K562 (cell line): ENCODE results near the gene CEMIP. TPM values are rescaled to one million over a fixed set of nuclear protein-coding genes. Genes with fewer than 3 reads are reported as not detected.

Source experiments
- ATAC-seq: fragments of 200-7000 bp; cut with Tn5 transposase; 3 replicates; pipeline ENCODE4 v1.9.1; 2020; ENCODE audit warnings: moderate library complexity
- BruUV-seq: library from RNA; stranded (reverse); fragments of 400-500 nt; replicated peaks from 2 replicates; lab custom pipeline; 2021; lab: Mats Ljungman, UMichigan
- CTCF ChIA-PET: fragments of 300-600 bp; formaldehyde crosslinking; extraction: SDS; loops from one replicate; lab custom pipeline; 2021; ENCODE audit warnings: low intra/inter-chr PET ratio; lab: Yijun Ruan, JAX
- POLR2A ChIA-PET: fragments of 300-600, 350-650 bp; sonication (Branson Sonifier 250); formaldehyde crosslinking; extraction: SDS; loops from one replicate; lab custom pipeline; 2021; ENCODE audit warnings: antibody characterized with exemption, inconsistent platforms; lab: Yijun Ruan, JAX
- DNase-seq, 4 experiments: peaks; one replicate each; pipeline versions ENCODE4 v3.0.0 to v3.0.0-alpha.2; 2011 to 2018; ENCODE audit warnings: low spot score in 3 of 4, mixed read lengths in 3 of 4; ENCODE audit errors: extremely low read depth in 1 of 4
- FAIRE-seq: peaks from 2 replicates; lab custom pipeline; 2011; peaks lifted over from hg19 to GRCh38; lab: Jason Lieb, UNC
- H2AFZ ChIP-seq: 2 replicates; pipeline ENCODE4 v1.6.0; 2011; ENCODE audit warnings: low read depth, low read length, control low read depth, inconsistent platforms
- H3K27ac ChIP-seq: fragments of 200-600 bp; 3 replicates; pipeline ENCODE4 v1.8.0; 2011; ENCODE audit warnings: low read depth, mild to moderate bottlenecking, control low read depth, inconsistent platforms, low read length, moderate library complexity, mixed read lengths; ENCODE audit errors: extremely low read depth
- H3K27me3 ChIP-seq, 2 experiments: fragments of 300-600 bp in 1 of 2; 2 replicates in 1 of 2; 3 replicates in 1 of 2; pipeline versions ENCODE4 v1.6.0 to v1.8.0; 2011; ENCODE audit warnings: inconsistent platforms in 2 of 2, low read length in 2 of 2, mild to moderate bottlenecking in 1 of 2, mixed read lengths in 1 of 2, moderate library complexity in 1 of 2; ENCODE audit not compliant: control insufficient read depth in 2 of 2, insufficient read depth in 2 of 2
- H3K36me3 ChIP-seq: fragments of 300-600 bp; 3 replicates; pipeline ENCODE4 v1.8.0; 2011; ENCODE audit warnings: mild to moderate bottlenecking, low read length, inconsistent platforms; ENCODE audit not compliant: control insufficient read depth, insufficient read depth
- H3K4me1 ChIP-seq, 2 experiments: fragments of 200-600 bp in 1 of 2; replicated peaks in 1 of 2; 2 replicates in 1 of 2; 3 replicates in 1 of 2; pipeline versions ENCODE4 v1.5.1 to v1.8.0; 2011; ENCODE audit warnings: inconsistent platforms in 2 of 2, low read length in 2 of 2, mild to moderate bottlenecking in 1 of 2, mixed read lengths in 1 of 2, moderate library complexity in 1 of 2; ENCODE audit not compliant: control insufficient read depth in 2 of 2, insufficient read depth in 2 of 2
- H3K4me2 ChIP-seq: 2 replicates; pipeline ENCODE4 v1.6.1; 2011; ENCODE audit warnings: low read length, control low read depth, inconsistent platforms, mixed read lengths; ENCODE audit not compliant: insufficient read depth
- H3K4me3 ChIP-seq: fragments of 200-600 bp; sonication (generic), shearing (Covaris generic); 2 replicates; pipeline ENCODE4 v1.5.1; 2016; ENCODE audit warnings: control low read depth, inconsistent platforms
- H3K79me2 ChIP-seq: fragments of 200-600 bp; 3 replicates; pipeline ENCODE4 v1.8.0; 2011; ENCODE audit warnings: low read length, inconsistent platforms; ENCODE audit not compliant: control insufficient read depth, insufficient read depth
- H3K9ac ChIP-seq, 2 experiments: 2 replicates each; pipeline versions ENCODE4 v1.6.0 to v1.6.1; 2011; ENCODE audit warnings: low read depth in 2 of 2, low read length in 2 of 2, control low read depth in 1 of 2, inconsistent platforms in 1 of 2, mild to moderate bottlenecking in 1 of 2, mixed read lengths in 1 of 2; ENCODE audit not compliant: insufficient read depth in 1 of 2
- H3K9me1 ChIP-seq: one replicate; pipeline ENCODE4 v1.6.0; 2011; ENCODE audit warnings: inconsistent platforms, mild to moderate bottlenecking, low read length, moderate library complexity; ENCODE audit not compliant: control insufficient read depth, insufficient read depth
- H3K9me3 ChIP-seq: replicated peaks from 2 replicates; pipeline ENCODE4 v1.5.1; 2011; ENCODE audit warnings: low read depth, low read length, inconsistent platforms; ENCODE audit not compliant: control insufficient read depth, insufficient read depth
- H4K20me1 ChIP-seq: replicated peaks from 2 replicates; pipeline ENCODE4 v1.6.1; 2011; ENCODE audit warnings: low read length, inconsistent platforms, mixed read lengths; ENCODE audit not compliant: control insufficient read depth, insufficient read depth
- CREB3 ChIP-seq: fragments of 450-650 bp; conservative IDR thresholded peaks from 2 replicates; pipeline ENCODE4 v1.6.1; 2016; ENCODE audit warnings: missing genetic modification characterization, low read depth, mild to moderate bottlenecking, missing compliant biosample characterization, moderate library complexity
- E2F3 ChIP-seq: fragments of 250-450 bp; sonication (Bioruptor Pico); IDR thresholded peaks from 2 replicates; pipeline ENCODE4 v1.4.0; 2020; ENCODE audit warnings: mild to moderate bottlenecking
- ETS2 ChIP-seq: IDR thresholded peaks from 2 replicates; pipeline ENCODE4 v1.6.1; 2016; ENCODE audit warnings: borderline replicate concordance, missing genetic modification characterization, mild to moderate bottlenecking, moderate library complexity, missing compliant biosample characterization; ENCODE audit not compliant: poor library complexity, severe bottlenecking
- FOXA3 ChIP-seq, 2 experiments: fragments of 450-650 bp in 1 of 2; sonication (generic) in 1 of 2; formaldehyde crosslinking; IDR thresholded peaks in 1 of 2; conservative IDR thresholded peaks in 1 of 2; 2 replicates each; pipeline versions ENCODE4 v1.4.0 to v1.8.0; 2020 to 2022; ENCODE audit warnings: mild to moderate bottlenecking in 2 of 2, missing genetic modification reagents in 1 of 2
- GTF2B ChIP-seq: IDR thresholded peaks from 2 replicates; pipeline ENCODE4 v1.6.1; 2011; ENCODE audit not compliant: insufficient read length; ENCODE audit errors: extremely low read depth
- KAT8 ChIP-seq: fragments of 450-650 bp; IDR thresholded peaks from 2 replicates; pipeline ENCODE4 v1.6.1; 2016; ENCODE audit warnings: low read depth, mild to moderate bottlenecking
- MLX ChIP-seq, 2 experiments: fragments of 450-650 bp in 1 of 2; sonication (generic) in 1 of 2; formaldehyde crosslinking; conservative IDR thresholded peaks; 2 replicates each; pipeline versions ENCODE4 v1.4.0 to v1.8.1; 2020 to 2022; ENCODE audit warnings: mild to moderate bottlenecking in 1 of 2, missing genetic modification reagents in 1 of 2
- PHF20 ChIP-seq: fragments of 450-650 bp; IDR thresholded peaks from 2 replicates; pipeline ENCODE4 v1.6.1; 2018; ENCODE audit not compliant: partially characterized antibody
- SRSF7 ChIP-seq: fragments of 200-400 bp; formaldehyde crosslinking; optimal IDR thresholded peaks from 2 replicates; pipeline ENCODE3; 2017; ENCODE audit warnings: mild to moderate bottlenecking, low read depth, low read length
- SRSF9 ChIP-seq: fragments of 200-400 bp; formaldehyde crosslinking; IDR thresholded peaks from 2 replicates; pipeline ENCODE4 v1.6.1; 2017; ENCODE audit warnings: low read depth, low read length, borderline replicate concordance
- TBP ChIP-seq: optimal IDR thresholded peaks from 2 replicates; pipeline ENCODE3; 2011; ENCODE audit warnings: low read depth, low read length, improper control_type of control experiment
- TRIM25 ChIP-seq: fragments of 450-650 bp; IDR thresholded peaks from 2 replicates; pipeline ENCODE4 v1.7.0; 2016; ENCODE audit warnings: borderline replicate concordance
- U2AF2 ChIP-seq: fragments of 200-400 bp; formaldehyde crosslinking; optimal IDR thresholded peaks from 2 replicates; pipeline ENCODE3; 2017; ENCODE audit warnings: low read depth, mild to moderate bottlenecking, low read length
- ZFP36 ChIP-seq: fragments of 150-350 bp; IDR thresholded peaks from 2 replicates; pipeline ENCODE4 v1.6.1; 2018; ENCODE audit warnings: low read length, low read depth; ENCODE audit not compliant: partially characterized antibody
- ZNF124 ChIP-seq: sonication (generic); formaldehyde crosslinking; IDR thresholded peaks from 2 replicates; pipeline ENCODE4 v1.8.1; 2022; ENCODE audit warnings: missing genetic modification reagents
- WGBS: fragments of 100-300 bp; shearing (Covaris generic); methylation state at CpG from one replicate; pipeline ENCODE4 v1.1.6; 2016; ENCODE audit warnings: low coverage, mixed read lengths; ENCODE audit not compliant: insufficient coverage; ENCODE audit errors: missing lambda C conversion rate; 5-methylcytosine and 5-hydroxymethylcytosine counted together
- in situ Hi-C: fragments of 300-500 bp; cut with MboI; formaldehyde crosslinking; loops from 4 replicates; pipeline ENCODE4 v1.15.0; 2018; ENCODE audit warnings: inconsistent platforms, mixed read lengths
- intact Hi-C: fragments of 100-400 bp; cut with micrococcal nuclease; formaldehyde crosslinking; loops from 2 replicates; pipeline ENCODE4 v1.14.2; 2022
- polyA plus RNA-seq, 8 experiments: library from polyadenylated mRNA; depleted of rRNA in 4 of 8; stranded (reverse) in 5 of 8; unstranded in 3 of 8; fragments of >200 nt; fragmentation: Nextera tagmentation in 2 of 8; fragmentation: Illumina TruSeq in 1 of 8; extraction: Ambion mirVana in 2 of 8; extraction: Trizol in 1 of 8; gene quantifications; 2 replicates each; pipeline versions ENCODE4 v1.2.1 to v1.2.3, GENCODE V29; 2011 to 2014; ENCODE audit warnings: inconsistent platforms in 1 of 8, missing spikeins in 1 of 8
- total RNA-seq, 7 experiments: library from RNA; depleted of rRNA in 6 of 7; stranded (reverse); fragments of >200 nt in 6 of 7; fragmentation: Illumina TruSeq in 2 of 7; extraction: Trizol in 2 of 7; gene quantifications; 2 replicates each; pipeline versions ENCODE4 v1.2.1 to v1.2.3, GENCODE V29; 2011 to 2021; ENCODE audit warnings: low replicate concordance in 1 of 7
- TF ChIP-seq, protein P1 (sequence below), 2 experiments: fragments of 250-450 bp in 1 of 2; fragments of 450-650 bp in 1 of 2; sonication (Bioruptor Pico) in 1 of 2; IDR thresholded peaks; 2 replicates each; pipeline versions ENCODE4 v1.6.1 to v1.8.0; 2016 to 2021; ENCODE audit warnings: mild to moderate bottlenecking in 2 of 2, moderate library complexity in 2 of 2, missing compliant biosample characterization in 1 of 2, missing genetic modification characterization in 1 of 2

The CEMIP gene
- total and polyA plus RNA-seq, 9 of the 15 experiments (the other 6 are each of a cell fraction or from before 2014, with no cell fraction given) = 0.33 TPM; not detected in 8

GRCh38 chr15:80939216-80939615 lies 160.0 kb downstream of the CEMIP start (continued):
- TF ChIP-seq E2F3 (CRISPR knock-in tag) = no peak
- TF ChIP-seq SRSF9 = no peak
- TF ChIP-seq FOXA3 (CRISPR knock-in tag; conservative IDR thresholded peaks at IDR 0.05 in 1 of 2, IDR thresholded peaks at IDR 0.05 in 1 of 2) = no peak
- no peak for TF ChIP-seq ZFP36
- TF ChIP-seq U2AF2 = no peak
- no peak for TF ChIP-seq ETS2
- no peak for TF ChIP-seq ZNF124 (CRISPR knock-in tag)
- TF ChIP-seq SRSF7 = no peak
- no peak for TF ChIP-seq PHF20
- no peak for TF ChIP-seq KAT8
- TF ChIP-seq GTF2B = no peak

DNA sequence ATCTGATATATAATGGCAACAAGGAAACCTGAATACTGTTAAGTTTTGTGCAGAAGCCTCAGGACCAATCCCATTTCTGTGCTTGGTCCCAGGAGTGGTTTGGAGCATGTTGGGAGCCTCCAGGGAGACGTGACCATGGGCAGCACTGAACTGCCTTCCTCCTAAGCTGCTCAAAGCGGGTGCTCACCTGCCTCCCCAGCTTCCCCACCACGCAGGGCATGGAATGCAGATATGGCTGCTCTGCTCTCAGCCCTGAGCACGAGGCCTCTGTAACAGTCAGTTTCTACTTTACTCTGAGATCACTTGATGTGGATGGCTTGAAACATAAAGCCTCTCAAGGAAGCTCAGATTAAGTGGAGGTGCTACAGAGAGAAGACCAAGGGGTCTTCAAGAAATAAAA lies 161.2 kb downstream of the CEMIP start:
- ChIA-PET POLR2A (interaction anchor here (0.7 kb wide), 1 partner anchor 331 kb away, joined by 3 read pairs; no protein-coding TSS in a partner anchor), CTCF (no interaction called here)

More for the DNA sequence above, 161.2 kb downstream of the CEMIP start:
- H3K4me3 ChIP-seq = no peak overlapping the region
- intact Hi-C loops = no loop called here
- DNase-seq (no peak), ATAC-seq (no peak), FAIRE-seq (no peak)
- H3K27me3 ChIP-seq = no peaks in the 10 kb centered on the region
- no peaks in the 10 kb centered on the region for H3K79me2 ChIP-seq
- 0 out of 3 replicates have a peak, but pooled peaks cover 2% of the 10 kb centered on the region for H3K36me3 ChIP-seq
- no peaks in the 10 kb centered on the region; a peak in 1 of 5 replicates for H3K4me1 ChIP-seq
- H3K9ac ChIP-seq = no peak overlapping the region
- BruUV-seq = no TSS peak
- H3K9me3 ChIP-seq = no peaks in the 10 kb centered on the region
- peaks cover 12% of the 10 kb centered on the region; the same call in 1 of the 2 replicates for H4K20me1 ChIP-seq
- H2AFZ ChIP-seq = no peak overlapping the region
- TF ChIP-seq MLX (CRISPR knock-in tag; conservative IDR thresholded peaks at IDR 0.05) (no peak), CREB3 (tag) (no peak), TRIM25 (no peak), TBP (no peak)
- TF ChIP-seq, protein P1, sequence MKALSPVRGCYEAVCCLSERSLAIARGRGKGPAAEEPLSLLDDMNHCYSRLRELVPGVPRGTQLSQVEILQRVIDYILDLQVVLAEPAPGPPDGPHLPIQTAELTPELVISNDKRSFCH (CRISPR knock-in tag; IDR thresholded peaks at IDR 0.05) = no peak
- TF ChIP-seq, protein P1 (tag; IDR thresholded peaks at IDR 0.05) = no peak
- TF ChIP-seq, all 486 proteins: peak for 0
- in situ Hi-C loops = no loop called here
- Histone ChIP-seq H3K9me1 (no peaks in the 10 kb centered on the region), H3K4me2 (no peak overlapping the region), H3K27ac (no peak overlapping the region)
- WGBS = 25% methylated on average over 4 of the region's 4 CpGs
